Panc1 (cell line): Measurements from ENCODE around the gene PLAC8. TPM values are rescaled to one million over a fixed set of nuclear protein-coding genes. Genes with fewer than 3 reads are reported as not detected.
A peak's percentile ranks its signal among the peaks of the same experiment; 100 is the strongest.
"Not testable (repeated sequence)": the region's sequence is repeated elsewhere in the genome, so short reads cannot be mapped to it uniquely, and the experiment has no call there.

Source experiments
- ATAC-seq: fragments of 200-7000 bp; cut with Tn5 transposase; 2 replicates; pipeline ENCODE4 v1.9.1; 2020; ENCODE audit warnings: mild to moderate bottlenecking, moderate library complexity
- BruUV-seq: library from RNA; stranded (reverse); fragments of 400-500 nt; replicated peaks from 2 replicates; lab custom pipeline; 2021; lab: Mats Ljungman, UMichigan
- CTCF ChIA-PET: fragments of 300-600 bp; sonication (Branson Sonifier 250); formaldehyde crosslinking; loops from one replicate; lab custom pipeline; 2022; ENCODE audit warnings: antibody characterized with exemption; lab: Charles Lee
- POLR2A ChIA-PET: fragments of 300-600 bp; sonication (Branson Sonifier 250); formaldehyde crosslinking; loops from one replicate; lab custom pipeline; 2022; ENCODE audit warnings: antibody characterized with exemption; lab: Charles Lee
- DNase-seq: peaks from one replicate; pipeline ENCODE4 v3.0.0-alpha.2; 2010; ENCODE audit warnings: low read depth, low spot score
- H3K27ac ChIP-seq: 2 replicates; pipeline ENCODE4 v1.5.1; 2011; ENCODE audit warnings: mild to moderate bottlenecking, low read length, inconsistent platforms
- H3K27me3 ChIP-seq: fragments of 200-500 bp; sonication (Bioruptor generic); 2 replicates; pipeline ENCODE4 v1.6.0; 2014; ENCODE audit warnings: low read length, inconsistent platforms; ENCODE audit not compliant: control insufficient read depth, insufficient read depth
- H3K36me3 ChIP-seq: fragments of 200-500 bp; sonication (Bioruptor generic); 2 replicates; pipeline ENCODE4 v1.5.1; 2014; ENCODE audit warnings: inconsistent platforms, mild to moderate bottlenecking, low read length, moderate library complexity; ENCODE audit not compliant: control insufficient read depth, insufficient read depth
- H3K4me1 ChIP-seq: 2 replicates; pipeline ENCODE4 v1.5.1; 2011; ENCODE audit warnings: inconsistent platforms, mild to moderate bottlenecking, low read length, moderate library complexity; ENCODE audit not compliant: control insufficient read depth, insufficient read depth
- H3K4me3 ChIP-seq, 2 experiments: 2 replicates each; pipeline ENCODE4 v1.5.1; 2011 to 2012; ENCODE audit warnings: low read depth in 2 of 2, low read length in 2 of 2, mild to moderate bottlenecking in 2 of 2, inconsistent platforms in 1 of 2, moderate library complexity in 1 of 2
- H3K9me3 ChIP-seq: fragments of 200-500 bp; sonication (Bioruptor generic); 2 replicates; pipeline ENCODE4 v1.5.1; 2014; ENCODE audit warnings: low read depth, mild to moderate bottlenecking, inconsistent platforms, low read length, moderate library complexity; ENCODE audit not compliant: control insufficient read depth, insufficient read depth
- POLR2AphosphoS5 ChIP-seq: IDR thresholded peaks from 2 replicates; pipeline ENCODE4 v1.6.1; 2012; ENCODE audit warnings: mild to moderate bottlenecking, low read depth, low read length, moderate library complexity
- SIN3A ChIP-seq: IDR thresholded peaks from 2 replicates; pipeline ENCODE4 v1.6.1; 2012; ENCODE audit warnings: low read depth, mild to moderate bottlenecking, low read length, moderate library complexity, borderline replicate concordance; ENCODE audit not compliant: insufficient read depth
- TCF7L2 ChIP-seq: IDR thresholded peaks from 2 replicates; pipeline ENCODE4 v1.6.1; 2011; ENCODE audit warnings: mild to moderate bottlenecking, low read depth, low read length, inconsistent platforms
- in situ Hi-C: cut with HindIII; loops from 2 replicates; pipeline ENCODE4 v1.10.0; 2016; ENCODE audit warnings: low sequenced_read_pairs, low pct_unique_long_range_greater_than_20kb
- intact Hi-C: fragments of 100-400 bp; cut with micrococcal nuclease; formaldehyde crosslinking; loops from one replicate; pipeline ENCODE4 v1.10.0; 2022; ENCODE audit not compliant: unreplicated experiment
- total RNA-seq: library from RNA; stranded (reverse); gene quantifications from one replicate; pipeline ENCODE4 v1.2.1, GENCODE V29; 2021; ENCODE audit not compliant: unreplicated experiment
- TF ChIP-seq, protein P1 (sequence below): fragments of 450-650 bp; IDR thresholded peaks from 2 replicates; pipeline ENCODE4 v1.5.1; 2017; ENCODE audit warnings: mild to moderate bottlenecking
- TF ChIP-seq, protein P2 (sequence below), 2 experiments: IDR thresholded peaks; 2 replicates each; pipeline ENCODE4 v1.6.1; 2011 to 2012; ENCODE audit warnings: low read depth in 2 of 2, control low read depth in 1 of 2, low read length in 1 of 2, mild to moderate bottlenecking in 1 of 2, moderate library complexity in 1 of 2; ENCODE audit not compliant: insufficient read depth in 1 of 2

PLAC8 gene
- total RNA-seq, 1 experiment from 2014 or later: 154 TPM

GRCh38 chr4:83062739-83063138, 51.8 kb downstream of the PLAC8 start:
- ATAC-seq: no peak
- intact Hi-C loops: no loop called here
- TSS peak; percentile 38 for BruUV-seq

GRCh38 chr4:83054928-83055327, 59.6 kb downstream of the PLAC8 start:
- H3K4me3 ChIP-seq: no peak overlapping the region
- in situ Hi-C loops (no loop called here), intact Hi-C loops (no loop called here)
- H3K9me3 ChIP-seq: no peaks in the 10 kb centered on the region
- ATAC-seq (no peak), DNase-seq (no peak)
- no TSS peak for BruUV-seq
- no peaks in the 10 kb centered on the region for H3K27me3 ChIP-seq
- CTCF ChIA-PET: interaction anchor here (0.6 kb wide), 1 partner anchor 19 kb away, joined by 7 read pairs; no protein-coding TSS in a partner anchor
- no peak for TF ChIP-seq POLR2AphosphoS5
- TF ChIP-seq, protein P1, sequence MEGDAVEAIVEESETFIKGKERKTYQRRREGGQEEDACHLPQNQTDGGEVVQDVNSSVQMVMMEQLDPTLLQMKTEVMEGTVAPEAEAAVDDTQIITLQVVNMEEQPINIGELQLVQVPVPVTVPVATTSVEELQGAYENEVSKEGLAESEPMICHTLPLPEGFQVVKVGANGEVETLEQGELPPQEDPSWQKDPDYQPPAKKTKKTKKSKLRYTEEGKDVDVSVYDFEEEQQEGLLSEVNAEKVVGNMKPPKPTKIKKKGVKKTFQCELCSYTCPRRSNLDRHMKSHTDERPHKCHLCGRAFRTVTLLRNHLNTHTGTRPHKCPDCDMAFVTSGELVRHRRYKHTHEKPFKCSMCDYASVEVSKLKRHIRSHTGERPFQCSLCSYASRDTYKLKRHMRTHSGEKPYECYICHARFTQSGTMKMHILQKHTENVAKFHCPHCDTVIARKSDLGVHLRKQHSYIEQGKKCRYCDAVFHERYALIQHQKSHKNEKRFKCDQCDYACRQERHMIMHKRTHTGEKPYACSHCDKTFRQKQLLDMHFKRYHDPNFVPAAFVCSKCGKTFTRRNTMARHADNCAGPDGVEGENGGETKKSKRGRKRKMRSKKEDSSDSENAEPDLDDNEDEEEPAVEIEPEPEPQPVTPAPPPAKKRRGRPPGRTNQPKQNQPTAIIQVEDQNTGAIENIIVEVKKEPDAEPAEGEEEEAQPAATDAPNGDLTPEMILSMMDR: peak; percentile 58; the same call in 1 of the 2 replicates
- H3K4me1 ChIP-seq: no peaks in the 10 kb centered on the region
- POLR2A ChIA-PET: no interaction called here
- no peaks in the 10 kb centered on the region for H3K36me3 ChIP-seq
- no peak overlapping the region for H3K27ac ChIP-seq

More at GRCh38 chr4:83062739-83063138, 51.8 kb downstream of the PLAC8 start:
- in situ Hi-C loops: no loop called here
- Histone ChIP-seq H3K36me3 (peaks cover 3% of the 10 kb centered on the region; the same call in 1 of the 2 replicates), H3K27ac (no peak overlapping the region), H3K27me3 (no peaks in the 10 kb centered on the region), H3K4me3 (no peak overlapping the region), H3K4me1 (peaks cover 5% of the 10 kb centered on the region; the same call in 1 of the 2 replicates), H3K9me3 (no peaks in the 10 kb centered on the region)
- TF ChIP-seq, protein P2, sequence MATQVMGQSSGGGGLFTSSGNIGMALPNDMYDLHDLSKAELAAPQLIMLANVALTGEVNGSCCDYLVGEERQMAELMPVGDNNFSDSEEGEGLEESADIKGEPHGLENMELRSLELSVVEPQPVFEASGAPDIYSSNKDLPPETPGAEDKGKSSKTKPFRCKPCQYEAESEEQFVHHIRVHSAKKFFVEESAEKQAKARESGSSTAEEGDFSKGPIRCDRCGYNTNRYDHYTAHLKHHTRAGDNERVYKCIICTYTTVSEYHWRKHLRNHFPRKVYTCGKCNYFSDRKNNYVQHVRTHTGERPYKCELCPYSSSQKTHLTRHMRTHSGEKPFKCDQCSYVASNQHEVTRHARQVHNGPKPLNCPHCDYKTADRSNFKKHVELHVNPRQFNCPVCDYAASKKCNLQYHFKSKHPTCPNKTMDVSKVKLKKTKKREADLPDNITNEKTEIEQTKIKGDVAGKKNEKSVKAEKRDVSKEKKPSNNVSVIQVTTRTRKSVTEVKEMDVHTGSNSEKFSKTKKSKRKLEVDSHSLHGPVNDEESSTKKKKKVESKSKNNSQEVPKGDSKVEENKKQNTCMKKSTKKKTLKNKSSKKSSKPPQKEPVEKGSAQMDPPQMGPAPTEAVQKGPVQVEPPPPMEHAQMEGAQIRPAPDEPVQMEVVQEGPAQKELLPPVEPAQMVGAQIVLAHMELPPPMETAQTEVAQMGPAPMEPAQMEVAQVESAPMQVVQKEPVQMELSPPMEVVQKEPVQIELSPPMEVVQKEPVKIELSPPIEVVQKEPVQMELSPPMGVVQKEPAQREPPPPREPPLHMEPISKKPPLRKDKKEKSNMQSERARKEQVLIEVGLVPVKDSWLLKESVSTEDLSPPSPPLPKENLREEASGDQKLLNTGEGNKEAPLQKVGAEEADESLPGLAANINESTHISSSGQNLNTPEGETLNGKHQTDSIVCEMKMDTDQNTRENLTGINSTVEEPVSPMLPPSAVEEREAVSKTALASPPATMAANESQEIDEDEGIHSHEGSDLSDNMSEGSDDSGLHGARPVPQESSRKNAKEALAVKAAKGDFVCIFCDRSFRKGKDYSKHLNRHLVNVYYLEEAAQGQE (IDR thresholded peaks at IDR 0.05; ENCODE audit: insufficient read depth in 1 of 2, low read depth in 2 of 2, low read length in 1 of 2): no peak
- no peak for TF ChIP-seq POLR2AphosphoS5
- TF ChIP-seq TCF7L2: no peak
- TF ChIP-seq SIN3A: no peak
- TF ChIP-seq, protein P1: no peak
- ChIA-PET POLR2A (interaction anchor here (0.7 kb wide), 1 partner anchor 26 kb away, joined by 3 read pairs; no protein-coding TSS in a partner anchor), CTCF (no interaction called here)
- no peak for DNase-seq

DNA sequence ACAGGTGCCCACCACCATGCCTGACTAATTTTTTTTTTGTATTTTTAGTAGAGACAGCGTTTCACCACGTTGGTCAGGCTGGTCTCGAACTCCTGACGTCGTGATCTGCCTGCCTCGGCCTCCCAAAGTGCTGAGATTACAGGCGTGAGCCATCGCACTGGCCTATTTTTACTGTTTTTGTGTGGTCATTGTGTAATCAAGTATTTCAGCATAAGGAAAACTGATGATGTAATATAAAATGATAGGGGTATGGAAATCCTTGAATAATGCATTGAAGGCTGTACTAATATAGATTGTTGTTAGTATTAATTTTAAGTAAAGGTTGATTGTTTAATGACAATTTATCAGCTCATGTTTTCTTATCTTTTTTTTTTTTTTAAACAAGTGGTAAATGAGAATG, 65.7 kb downstream of the PLAC8 start:
- CTCF ChIA-PET, BruUV-seq, in situ Hi-C loops, POLR2A ChIA-PET, H3K9me3 ChIP-seq, H3K4me3 ChIP-seq, H3K27me3 ChIP-seq, H3K36me3 ChIP-seq, intact Hi-C loops, H3K27ac ChIP-seq, H3K4me1 ChIP-seq, ATAC-seq, DNase-seq: not testable (repeated sequence)
